HepG2 (cell line): ENCODE measurements around the gene MRPS35. TPM values are rescaled to one million over a fixed set of nuclear protein-coding genes. Genes with fewer than 3 reads are reported as not detected.

Experiments
- ATAC-seq: fragments of 200-7000 bp; cut with Tn5 transposase; 3 replicates; pipeline ENCODE4 v1.9.1; 2020; ENCODE audit warnings: mild to moderate bottlenecking, moderate library complexity
- BruUV-seq: library from RNA; stranded (reverse); fragments of 400-500 nt; replicated peaks from 2 replicates; lab custom pipeline; 2021; lab: Mats Ljungman, UMichigan
- CTCF ChIA-PET: fragments of 300-600 bp; formaldehyde crosslinking; extraction: SDS; loops from one replicate; lab custom pipeline; 2021; ENCODE audit warnings: low total read pairs, inconsistent platforms, low intra/inter-chr PET ratio; lab: Yijun Ruan, JAX
- POLR2A ChIA-PET: fragments of 350-600 bp; sonication (Branson Sonifier 250); formaldehyde crosslinking; loops from one replicate; lab custom pipeline; 2020; ENCODE audit warnings: antibody characterized with exemption, inconsistent platforms; lab: Yijun Ruan, JAX
- DNase-seq: peaks from one replicate; pipeline ENCODE4 v3.0.0-alpha.2; 2015; ENCODE audit warnings: low spot score
- FAIRE-seq: peaks from 3 replicates; lab custom pipeline; 2011; peaks lifted over from hg19 to GRCh38; lab: Jason Lieb, UNC
- H2AFZ ChIP-seq: one replicate; pipeline ENCODE4 v1.6.1; 2011; ENCODE audit warnings: low read length, inconsistent platforms
- H3K27ac ChIP-seq: fragments of 300-600 bp; 3 replicates; pipeline ENCODE4 v1.8.0; 2011; ENCODE audit warnings: mixed run types, mild to moderate bottlenecking, mixed read lengths, low read length, inconsistent platforms; ENCODE audit not compliant: insufficient read depth; ENCODE audit errors: extremely low read length
- H3K27me3 ChIP-seq, 2 experiments: fragments of 200-600 bp in 1 of 2; 2 replicates in 1 of 2; 3 replicates in 1 of 2; pipeline versions ENCODE4 v1.6.0 to v1.8.0; 2011; ENCODE audit warnings: low read length in 2 of 2, mild to moderate bottlenecking in 2 of 2, moderate library complexity in 2 of 2, inconsistent platforms in 1 of 2; ENCODE audit not compliant: insufficient read depth in 2 of 2, control insufficient read depth in 1 of 2
- H3K36me3 ChIP-seq, 2 experiments: fragments of 200-600 bp in 1 of 2; replicated peaks in 1 of 2; 2 replicates in 1 of 2; 3 replicates in 1 of 2; pipeline versions ENCODE4 v1.5.1 to v1.8.0; 2011; ENCODE audit warnings: low read length in 2 of 2, inconsistent platforms in 1 of 2; ENCODE audit not compliant: insufficient read depth in 2 of 2, control insufficient read depth in 1 of 2
- H3K4me1 ChIP-seq: 2 replicates; pipeline ENCODE4 v1.5.1; 2012; ENCODE audit warnings: low read length, inconsistent platforms; ENCODE audit not compliant: insufficient read depth
- H3K4me2 ChIP-seq: 2 replicates; pipeline ENCODE4 v1.6.0; 2011; ENCODE audit warnings: low read depth, low read length, inconsistent platforms
- H3K4me3 ChIP-seq, 3 experiments: fragments of 200-600 bp in 1 of 3; sonication (generic), shearing (Covaris generic) in 1 of 3; replicated peaks in 1 of 3; 2 replicates each; pipeline ENCODE4 v1.5.1; 2011 to 2016; ENCODE audit warnings: low read length in 3 of 3, inconsistent platforms in 2 of 3, low read depth in 2 of 3, mild to moderate bottlenecking in 2 of 3, control low read depth in 1 of 3, mixed read lengths in 1 of 3; ENCODE audit not compliant: insufficient read depth in 1 of 3
- H3K79me2 ChIP-seq: one replicate; pipeline ENCODE4 v1.6.1; 2011; ENCODE audit warnings: low read length, inconsistent platforms; ENCODE audit not compliant: insufficient read depth
- H3K9ac ChIP-seq: 2 replicates; pipeline ENCODE4 v1.6.0; 2011; ENCODE audit warnings: mild to moderate bottlenecking, low read depth, low read length, inconsistent platforms; ENCODE audit not compliant: insufficient read depth
- H3K9me3 ChIP-seq: 2 replicates; pipeline ENCODE4 v1.5.1; 2012; ENCODE audit warnings: mild to moderate bottlenecking, low read length
- H4K20me1 ChIP-seq: 2 replicates; pipeline ENCODE4 v1.6.0; 2011; ENCODE audit warnings: inconsistent platforms, mild to moderate bottlenecking, low read length, moderate library complexity; ENCODE audit not compliant: insufficient read depth
- ARNTL ChIP-seq: sonication (generic); formaldehyde crosslinking; IDR thresholded peaks from 2 replicates; pipeline ENCODE4 v1.4.0; 2020; ENCODE audit warnings: mild to moderate bottlenecking, missing genetic modification reagents
- CSRNP1 ChIP-seq: sonication (generic); formaldehyde crosslinking; IDR thresholded peaks from 2 replicates; pipeline ENCODE4 v1.8.1; 2023; ENCODE audit warnings: mild to moderate bottlenecking, missing genetic modification reagents
- DPF2 ChIP-seq: sonication (generic); formaldehyde crosslinking; IDR thresholded peaks from 2 replicates; pipeline ENCODE4 v1.4.0; 2020; ENCODE audit warnings: mild to moderate bottlenecking, low read depth, missing genetic modification reagents, borderline replicate concordance
- FOXA3 ChIP-seq: IDR thresholded peaks from 2 replicates; pipeline ENCODE4 v1.6.1; 2016; ENCODE audit warnings: missing genetic modification reagents, missing compliant biosample characterization
- KIAA2018 ChIP-seq: sonication (generic); formaldehyde crosslinking; IDR thresholded peaks from 2 replicates; pipeline ENCODE4 v1.5.0; 2020; ENCODE audit warnings: mild to moderate bottlenecking, missing genetic modification reagents, borderline replicate concordance
- KLF11 ChIP-seq: IDR thresholded peaks from 2 replicates; pipeline ENCODE4 v1.6.1; 2016; ENCODE audit warnings: missing compliant biosample characterization
- MAF1 ChIP-seq: sonication (generic); formaldehyde crosslinking; IDR thresholded peaks from 2 replicates; pipeline ENCODE4 v1.5.0; 2020; ENCODE audit warnings: missing genetic modification reagents, borderline replicate concordance
- MYNN ChIP-seq: sonication (generic); formaldehyde crosslinking; IDR thresholded peaks from 2 replicates; pipeline ENCODE4 v1.4.0; 2020; ENCODE audit warnings: mild to moderate bottlenecking, low read depth, missing genetic modification reagents
- NFIB ChIP-seq: sonication (generic); formaldehyde crosslinking; IDR thresholded peaks from 2 replicates; pipeline ENCODE4 v1.9.0; 2021; ENCODE audit warnings: missing genetic modification reagents, mild to moderate bottlenecking, borderline replicate concordance
- THAP11 ChIP-seq: IDR thresholded peaks from 2 replicates; pipeline ENCODE4 v1.6.1; 2016; ENCODE audit warnings: missing biosample characterization, missing genetic modification reagents
- ZKSCAN1 ChIP-seq: fragments of 150-350 bp; IDR thresholded peaks from 2 replicates; pipeline ENCODE4 v1.6.1; 2014; ENCODE audit warnings: low read length
- ZNF30 ChIP-seq: sonication (generic); formaldehyde crosslinking; IDR thresholded peaks from 2 replicates; pipeline ENCODE4 v1.5.0; 2020; ENCODE audit warnings: mild to moderate bottlenecking, missing genetic modification reagents
- ZNF333 ChIP-seq: sonication (generic); formaldehyde crosslinking; IDR thresholded peaks from 2 replicates; pipeline ENCODE4 v1.4.0; 2020; ENCODE audit warnings: mild to moderate bottlenecking, missing genetic modification reagents, borderline replicate concordance
- ZNF552 ChIP-seq: sonication (generic); formaldehyde crosslinking; IDR thresholded peaks from 2 replicates; pipeline ENCODE4 v1.9.0; 2022; ENCODE audit warnings: missing genetic modification reagents, mild to moderate bottlenecking, borderline replicate concordance
- WGBS: methylation state at CpG from one replicate; pipeline ENCODE4 v1.1.6; 2017; ENCODE audit warnings: low lambda C conversion rate; 5-methylcytosine and 5-hydroxymethylcytosine counted together
- in situ Hi-C: cut with HindIII; loops from 2 replicates; pipeline ENCODE4 v1.10.0; 2017; ENCODE audit warnings: low pct_unique_long_range_greater_than_20kb; ENCODE audit not compliant: extremely low pct_ligation_motif_present
- intact Hi-C: fragments of 100-400 bp; cut with micrococcal nuclease; formaldehyde crosslinking; loops from one replicate; pipeline ENCODE4 v1.10.0; 2022; ENCODE audit not compliant: unreplicated experiment
- polyA plus RNA-seq, 8 experiments: library from polyadenylated mRNA; depleted of rRNA in 3 of 8; stranded (reverse) in 7 of 8; unstranded in 1 of 8; fragments of >200 nt; fragmentation: Illumina TruSeq in 4 of 8; extraction: Trizol in 4 of 8; gene quantifications; 2 replicates each; pipeline versions ENCODE4 v1.2.1 to v1.2.3, GENCODE V29; 2011 to 2016; ENCODE audit warnings: low read depth in 4 of 8, missing spikeins in 1 of 8, mixed read lengths in 1 of 8; ENCODE audit not compliant: insufficient read depth in 1 of 8
- total RNA-seq, 5 experiments: library from RNA; depleted of rRNA; stranded (reverse); fragments of >200 nt; fragmentation: Illumina TruSeq; extraction: Trizol; gene quantifications; 2 replicates each; pipeline ENCODE4 v1.2.3, GENCODE V29; 2016; ENCODE audit warnings: low read depth in 1 of 5

Gene MRPS35
- total and polyA plus RNA-seq, 2 of the 13 experiments (the other 11 are each of a cell fraction or from before 2014, with no cell fraction given) = 63.4 to 104 TPM

GRCh38 chr12:27769142-27769673 is 58.6 kb downstream of the MRPS35 start:
- TF ChIP-seq ZNF30 (CRISPR knock-in tag) (no peak), DPF2 (no peak), KIAA2018 (CRISPR knock-in tag) (no peak), ARNTL (CRISPR knock-in tag) (no peak), FOXA3 (CRISPR knock-in tag) (no peak), ZNF333 (no peak), MYNN (CRISPR knock-in tag) (no peak), MAF1 (CRISPR knock-in tag) (no peak), THAP11 (CRISPR knock-in tag) (no peak), NFIB (CRISPR knock-in tag) (no peak), ZKSCAN1 (no peak), KLF11 (CRISPR knock-in tag) (no peak), CSRNP1 (CRISPR knock-in tag) (no peak), ZNF552 (CRISPR knock-in tag) (no peak)
- POLR2A ChIA-PET = no interaction called here
- ATAC-seq (peak; percentile 62; the same call in 2 of the 3 replicates), DNase-seq (no peak), FAIRE-seq (no peak)
- intact Hi-C loops (no loop called here), in situ Hi-C loops (no loop called here)
- Histone ChIP-seq H3K9ac (no peak overlapping the region), H3K27me3 (no peaks in the 10 kb centered on the region; a peak in 1 of 5 replicates), H2AFZ (no peak overlapping the region), H3K4me2 (no peak overlapping the region), H3K27ac (no peak overlapping the region), H3K79me2 (no peaks in the 10 kb centered on the region), H3K36me3 (no peaks in the 10 kb centered on the region), H3K4me1 (peaks cover 11% of the 10 kb centered on the region), H4K20me1 (no peaks in the 10 kb centered on the region), H3K4me3 (no peak overlapping the region), H3K9me3 (no peaks in the 10 kb centered on the region)
- 33% methylated on average over 8 of the region's 8 CpGs for WGBS
- BruUV-seq = no TSS peak
- CTCF ChIA-PET = no interaction called here
